HepG2 (cell line): ENCODE results near the gene UGCG.

ENCODE experiments used
- EEA1 ChIP-seq: sonication (generic); formaldehyde crosslinking; IDR thresholded peaks from 2 replicates; pipeline ENCODE4 v1.5.1; 2020; ENCODE audit warnings: mild to moderate bottlenecking, missing genetic modification reagents, borderline replicate concordance
- ELF1 ChIP-seq: sonication (generic); formaldehyde crosslinking; IDR thresholded peaks from 2 replicates; pipeline ENCODE4 v1.4.0; 2020; ENCODE audit warnings: missing genetic modification reagents
- ELK4 ChIP-seq: sonication (generic); formaldehyde crosslinking; IDR thresholded peaks from 2 replicates; pipeline ENCODE4 v1.9.0; 2021; ENCODE audit warnings: missing genetic modification reagents, borderline replicate concordance
- EZH2 ChIP-seq: conservative IDR thresholded peaks from 2 replicates; pipeline ENCODE4 v1.6.1; 2012; ENCODE audit warnings: mild to moderate bottlenecking, low read depth, low read length, moderate library complexity
- FOSL1 ChIP-seq: sonication (generic); formaldehyde crosslinking; IDR thresholded peaks from 2 replicates; pipeline ENCODE4 v1.9.0; 2021; ENCODE audit warnings: missing genetic modification reagents, borderline replicate concordance
- FOXP1 ChIP-seq, 2 experiments: fragments of 450-650 bp in 1 of 2; IDR thresholded peaks; 2 replicates each; pipeline ENCODE4 v1.6.1; 2017 to 2018; ENCODE audit warnings: antibody characterized with exemption in 1 of 2
- MAX ChIP-seq: IDR thresholded peaks from 2 replicates; pipeline ENCODE4 v1.6.1; 2012; ENCODE audit warnings: inconsistent platforms
- NFE2 ChIP-seq: sonication (generic); formaldehyde crosslinking; IDR thresholded peaks from 2 replicates; pipeline ENCODE4 v1.4.0; 2020; ENCODE audit warnings: missing genetic modification reagents
- NR2C2 ChIP-seq: sonication (generic); formaldehyde crosslinking; IDR thresholded peaks from 2 replicates; pipeline ENCODE4 v1.4.0; 2020; ENCODE audit warnings: missing genetic modification reagents, mild to moderate bottlenecking, moderate library complexity, borderline replicate concordance
- PCBP2 ChIP-seq: fragments of 200-400 bp; formaldehyde crosslinking; optimal IDR thresholded peaks from 2 replicates; pipeline ENCODE3; 2018; ENCODE audit warnings: low read length, low read depth; ENCODE audit not compliant: poor library complexity, severe bottlenecking
- SP1 ChIP-seq, 2 experiments: fragments of 450-650 bp in 1 of 2; sonication (generic) in 1 of 2; formaldehyde crosslinking in 1 of 2; IDR thresholded peaks; 2 replicates each; pipeline versions ENCODE4 v1.4.0 to v1.6.1; 2016 to 2020; ENCODE audit warnings: missing genetic modification reagents in 1 of 2
- SSRP1 ChIP-seq: IDR thresholded peaks from 2 replicates; pipeline ENCODE4 v1.6.1; 2016; ENCODE audit warnings: control low read depth
- TF ChIP-seq, protein P1 (sequence below), 2 experiments: IDR thresholded peaks; 2 replicates each; pipeline ENCODE4 v1.6.1; 2011 to 2012; ENCODE audit warnings: low read length in 2 of 2, borderline replicate concordance in 1 of 2, low read depth in 1 of 2, mild to moderate bottlenecking in 1 of 2, moderate library complexity in 1 of 2
- TF ChIP-seq, protein P2 (sequence below): sonication (generic); formaldehyde crosslinking; IDR thresholded peaks from 2 replicates; pipeline ENCODE4 v1.5.0; 2020; ENCODE audit warnings: mild to moderate bottlenecking, missing genetic modification reagents, moderate library complexity

DNA sequence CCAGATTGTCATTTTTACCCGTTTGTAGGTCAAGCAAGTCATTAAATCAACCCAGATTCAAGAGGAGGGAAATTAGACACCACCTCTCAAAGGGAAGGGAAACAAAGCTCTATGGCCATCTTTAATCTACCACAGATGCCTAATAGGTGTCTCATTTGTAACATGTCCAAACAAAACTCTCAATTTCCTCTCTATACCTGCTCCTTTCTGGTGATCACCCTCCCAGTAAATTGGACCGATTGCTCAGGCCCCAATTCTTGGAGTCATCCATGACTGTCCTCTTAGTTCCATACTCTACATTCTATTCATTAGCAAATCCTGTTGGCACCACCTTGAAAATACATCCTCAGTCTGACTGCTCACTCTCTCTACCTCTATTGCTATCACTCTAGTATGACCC is 22.1 kb upstream of the UGCG start:
- TF ChIP-seq NR2C2 (no peak), EZH2 (no peak), FOXP1 (IDR thresholded peaks at IDR 0.05) (no peak), FOXP1 (CRISPR knock-in tag; IDR thresholded peaks at IDR 0.05) (no peak), FOSL1 (CRISPR knock-in tag) (no peak), EEA1 (CRISPR knock-in tag) (no peak), MAX (no peak), PCBP2 (no peak), SP1 (IDR thresholded peaks at IDR 0.05) (no peak), SP1 (CRISPR knock-in tag; IDR thresholded peaks at IDR 0.05) (no peak), ELF1 (CRISPR knock-in tag) (no peak), ELK4 (CRISPR knock-in tag) (no peak), NFE2 (no peak), SSRP1 (CRISPR knock-in tag) (no peak)
- TF ChIP-seq, protein P1, sequence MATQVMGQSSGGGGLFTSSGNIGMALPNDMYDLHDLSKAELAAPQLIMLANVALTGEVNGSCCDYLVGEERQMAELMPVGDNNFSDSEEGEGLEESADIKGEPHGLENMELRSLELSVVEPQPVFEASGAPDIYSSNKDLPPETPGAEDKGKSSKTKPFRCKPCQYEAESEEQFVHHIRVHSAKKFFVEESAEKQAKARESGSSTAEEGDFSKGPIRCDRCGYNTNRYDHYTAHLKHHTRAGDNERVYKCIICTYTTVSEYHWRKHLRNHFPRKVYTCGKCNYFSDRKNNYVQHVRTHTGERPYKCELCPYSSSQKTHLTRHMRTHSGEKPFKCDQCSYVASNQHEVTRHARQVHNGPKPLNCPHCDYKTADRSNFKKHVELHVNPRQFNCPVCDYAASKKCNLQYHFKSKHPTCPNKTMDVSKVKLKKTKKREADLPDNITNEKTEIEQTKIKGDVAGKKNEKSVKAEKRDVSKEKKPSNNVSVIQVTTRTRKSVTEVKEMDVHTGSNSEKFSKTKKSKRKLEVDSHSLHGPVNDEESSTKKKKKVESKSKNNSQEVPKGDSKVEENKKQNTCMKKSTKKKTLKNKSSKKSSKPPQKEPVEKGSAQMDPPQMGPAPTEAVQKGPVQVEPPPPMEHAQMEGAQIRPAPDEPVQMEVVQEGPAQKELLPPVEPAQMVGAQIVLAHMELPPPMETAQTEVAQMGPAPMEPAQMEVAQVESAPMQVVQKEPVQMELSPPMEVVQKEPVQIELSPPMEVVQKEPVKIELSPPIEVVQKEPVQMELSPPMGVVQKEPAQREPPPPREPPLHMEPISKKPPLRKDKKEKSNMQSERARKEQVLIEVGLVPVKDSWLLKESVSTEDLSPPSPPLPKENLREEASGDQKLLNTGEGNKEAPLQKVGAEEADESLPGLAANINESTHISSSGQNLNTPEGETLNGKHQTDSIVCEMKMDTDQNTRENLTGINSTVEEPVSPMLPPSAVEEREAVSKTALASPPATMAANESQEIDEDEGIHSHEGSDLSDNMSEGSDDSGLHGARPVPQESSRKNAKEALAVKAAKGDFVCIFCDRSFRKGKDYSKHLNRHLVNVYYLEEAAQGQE (IDR thresholded peaks at IDR 0.05; ENCODE audit: borderline replicate concordance in 1 of 2, low read depth in 1 of 2, low read length in 2 of 2) = no peak
- TF ChIP-seq, protein P2, sequence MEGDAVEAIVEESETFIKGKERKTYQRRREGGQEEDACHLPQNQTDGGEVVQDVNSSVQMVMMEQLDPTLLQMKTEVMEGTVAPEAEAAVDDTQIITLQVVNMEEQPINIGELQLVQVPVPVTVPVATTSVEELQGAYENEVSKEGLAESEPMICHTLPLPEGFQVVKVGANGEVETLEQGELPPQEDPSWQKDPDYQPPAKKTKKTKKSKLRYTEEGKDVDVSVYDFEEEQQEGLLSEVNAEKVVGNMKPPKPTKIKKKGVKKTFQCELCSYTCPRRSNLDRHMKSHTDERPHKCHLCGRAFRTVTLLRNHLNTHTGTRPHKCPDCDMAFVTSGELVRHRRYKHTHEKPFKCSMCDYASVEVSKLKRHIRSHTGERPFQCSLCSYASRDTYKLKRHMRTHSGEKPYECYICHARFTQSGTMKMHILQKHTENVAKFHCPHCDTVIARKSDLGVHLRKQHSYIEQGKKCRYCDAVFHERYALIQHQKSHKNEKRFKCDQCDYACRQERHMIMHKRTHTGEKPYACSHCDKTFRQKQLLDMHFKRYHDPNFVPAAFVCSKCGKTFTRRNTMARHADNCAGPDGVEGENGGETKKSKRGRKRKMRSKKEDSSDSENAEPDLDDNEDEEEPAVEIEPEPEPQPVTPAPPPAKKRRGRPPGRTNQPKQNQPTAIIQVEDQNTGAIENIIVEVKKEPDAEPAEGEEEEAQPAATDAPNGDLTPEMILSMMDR (CRISPR knock-in tag) = no peak
